ENCODE measurements around the gene NFYB. TPM values are rescaled to one million over a fixed set of nuclear protein-coding genes. Genes with fewer than 3 reads are reported as not detected.

The NFYB gene
- total RNA-seq, 1 experiment from 2014 or later = 36.9 TPM

DNA sequence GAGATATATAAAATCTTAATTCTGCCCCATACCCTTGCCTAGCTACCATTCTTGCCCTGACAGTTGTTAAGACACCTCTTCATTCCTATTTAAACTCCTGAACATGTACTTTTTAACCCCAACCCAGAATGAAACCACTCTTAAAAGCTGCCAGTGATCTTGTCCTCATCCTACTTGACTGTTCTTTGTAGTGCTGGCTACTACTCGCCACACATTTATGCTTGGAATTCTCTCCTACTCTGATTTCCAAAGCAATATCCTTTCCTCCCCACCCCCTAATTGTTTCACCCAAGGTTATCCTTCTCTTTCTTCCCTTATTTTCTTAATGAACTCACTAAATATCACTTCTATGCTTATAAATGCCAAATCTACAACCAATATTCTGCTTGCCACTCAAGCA, 4.1 kb downstream of the NFYB start:
- Histone ChIP-seq H3K9me3 (no peaks in the 10 kb centered on the region), H3K4me3 (ENCODE audit: low read depth, low read length) (no peak overlapping the region), H3K36me3 (ENCODE audit: control insufficient read depth, insufficient read depth, low read length) (peaks cover 3% of the 10 kb centered on the region; the same call in 1 of the 2 replicates), H3K27me3 (replicated peaks; ENCODE audit: control insufficient read depth, insufficient read depth, low read length) (no peaks in the 10 kb centered on the region), H3K4me1 (peaks cover 11% of the 10 kb centered on the region; the same call in 1 of the 2 replicates)
- H3K27ac Mint-ChIP-seq (ENCODE audit: unreplicated experiment) = no peak overlapping the region
- CTCF ChIA-PET = no interaction called here
- H3K27me3 Mint-ChIP-seq (ENCODE audit: insufficient read depth, unreplicated experiment) = no peaks in the 10 kb centered on the region
- H3K9me3 Mint-ChIP-seq (ENCODE audit: unreplicated experiment) = no peaks in the 10 kb centered on the region
- no peak for DNase-seq
- peaks cover 5% of the 10 kb centered on the region for H3K36me3 Mint-ChIP-seq (ENCODE audit: insufficient read depth, unreplicated experiment)
- no peak overlapping the region for H3K4me3 Mint-ChIP-seq (ENCODE audit: unreplicated experiment)
- intact Hi-C loops (cut with micrococcal nuclease; ENCODE audit: unreplicated experiment) = no loop called here
- TF ChIP-seq, protein P1, sequence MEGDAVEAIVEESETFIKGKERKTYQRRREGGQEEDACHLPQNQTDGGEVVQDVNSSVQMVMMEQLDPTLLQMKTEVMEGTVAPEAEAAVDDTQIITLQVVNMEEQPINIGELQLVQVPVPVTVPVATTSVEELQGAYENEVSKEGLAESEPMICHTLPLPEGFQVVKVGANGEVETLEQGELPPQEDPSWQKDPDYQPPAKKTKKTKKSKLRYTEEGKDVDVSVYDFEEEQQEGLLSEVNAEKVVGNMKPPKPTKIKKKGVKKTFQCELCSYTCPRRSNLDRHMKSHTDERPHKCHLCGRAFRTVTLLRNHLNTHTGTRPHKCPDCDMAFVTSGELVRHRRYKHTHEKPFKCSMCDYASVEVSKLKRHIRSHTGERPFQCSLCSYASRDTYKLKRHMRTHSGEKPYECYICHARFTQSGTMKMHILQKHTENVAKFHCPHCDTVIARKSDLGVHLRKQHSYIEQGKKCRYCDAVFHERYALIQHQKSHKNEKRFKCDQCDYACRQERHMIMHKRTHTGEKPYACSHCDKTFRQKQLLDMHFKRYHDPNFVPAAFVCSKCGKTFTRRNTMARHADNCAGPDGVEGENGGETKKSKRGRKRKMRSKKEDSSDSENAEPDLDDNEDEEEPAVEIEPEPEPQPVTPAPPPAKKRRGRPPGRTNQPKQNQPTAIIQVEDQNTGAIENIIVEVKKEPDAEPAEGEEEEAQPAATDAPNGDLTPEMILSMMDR (IDR thresholded peaks at IDR 0.05; ENCODE audit: insufficient read depth in 1 of 2, low read depth in 1 of 2, low read length in 1 of 2, severe bottlenecking in 1 of 2, unreplicated experiment in 1 of 2) = no peak
- POLR2A ChIA-PET = no interaction called here
- peaks cover 16% of the 10 kb centered on the region for H3K4me1 Mint-ChIP-seq (ENCODE audit: low read depth, unreplicated experiment)
- no TSS peak for BruUV-seq (replicated peaks)

DNA sequence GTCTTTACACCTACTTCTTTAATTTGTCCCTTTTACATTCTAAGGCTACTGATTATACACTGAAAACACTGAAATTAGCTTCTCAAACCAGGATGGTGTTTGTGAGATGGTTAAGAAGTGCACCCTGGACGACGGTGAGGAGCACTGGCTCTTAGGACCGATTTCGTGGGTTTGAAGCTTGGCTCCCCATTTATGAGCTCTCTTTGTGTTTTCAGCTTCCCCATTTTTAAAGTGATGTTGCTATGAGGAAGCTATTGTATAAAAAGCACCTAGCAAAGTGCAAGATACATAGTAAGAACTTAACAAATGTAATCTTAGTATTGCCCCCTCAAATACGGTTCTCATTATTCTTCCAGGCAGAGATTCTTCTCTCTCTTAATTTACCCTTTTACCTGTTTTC, 4.7 kb downstream of the NFYB start:
- peaks cover 16% of the 10 kb centered on the region for H3K4me1 Mint-ChIP-seq (ENCODE audit: low read depth, unreplicated experiment)
- no peaks in the 10 kb centered on the region for H3K9me3 ChIP-seq
- no peaks in the 10 kb centered on the region for H3K27me3 ChIP-seq (replicated peaks; ENCODE audit: control insufficient read depth, insufficient read depth, low read length)
- H3K9me3 Mint-ChIP-seq (ENCODE audit: unreplicated experiment) = no peaks in the 10 kb centered on the region
- no peak for DNase-seq
- H3K4me3 Mint-ChIP-seq (ENCODE audit: unreplicated experiment) = no peak overlapping the region
- H3K27me3 Mint-ChIP-seq (ENCODE audit: insufficient read depth, unreplicated experiment) = no peaks in the 10 kb centered on the region
- CTCF ChIA-PET = no interaction called here
- TF ChIP-seq, protein P1 (IDR thresholded peaks at IDR 0.05; ENCODE audit: insufficient read depth in 1 of 2, low read depth in 1 of 2, low read length in 1 of 2, severe bottlenecking in 1 of 2, unreplicated experiment in 1 of 2) = no peak
- H3K27ac Mint-ChIP-seq (ENCODE audit: unreplicated experiment) = no peak overlapping the region
- no TSS peak for BruUV-seq (replicated peaks)
- H3K36me3 Mint-ChIP-seq (ENCODE audit: insufficient read depth, unreplicated experiment) = peaks cover 5% of the 10 kb centered on the region
- H3K4me1 ChIP-seq = peaks cover 11% of the 10 kb centered on the region; the same call in 1 of the 2 replicates
- no peak overlapping the region for H3K4me3 ChIP-seq (ENCODE audit: low read depth, low read length)
- peaks cover 3% of the 10 kb centered on the region; the same call in 1 of the 2 replicates for H3K36me3 ChIP-seq (ENCODE audit: control insufficient read depth, insufficient read depth, low read length)
- intact Hi-C loops (cut with micrococcal nuclease; ENCODE audit: unreplicated experiment) = no loop called here
- POLR2A ChIA-PET = no interaction called here

DNA sequence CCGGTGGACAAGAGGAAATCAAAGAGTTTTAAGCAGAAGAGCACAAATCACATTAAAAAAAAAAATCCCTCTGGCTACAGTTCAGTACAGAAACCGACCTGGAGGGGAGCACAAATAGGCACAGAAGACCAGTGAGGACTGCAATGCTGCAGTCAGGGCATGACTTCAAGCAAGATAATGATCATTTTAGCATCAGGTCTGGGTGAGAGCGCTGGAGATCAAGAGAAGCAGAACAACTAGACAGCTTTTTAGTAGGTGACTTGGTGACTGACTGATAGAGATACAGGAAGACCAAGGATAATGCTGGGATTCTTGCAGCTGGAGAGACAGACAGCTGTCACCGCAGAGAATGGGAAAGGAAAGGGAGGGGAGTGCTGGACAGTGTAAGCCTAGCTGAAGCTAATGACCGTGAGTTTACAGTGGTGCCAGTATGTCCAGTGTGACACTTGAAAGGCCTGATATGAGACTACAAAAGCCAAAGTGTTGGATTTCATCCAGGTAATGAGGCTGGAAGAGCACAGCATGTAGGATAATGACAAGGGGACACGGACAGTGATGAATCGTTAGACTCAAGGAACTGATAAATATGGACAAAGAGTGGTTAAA, 5.6 kb downstream of the NFYB start:
- Mint-ChIP-seq H3K4me3 (ENCODE audit: unreplicated experiment) (no peak overlapping the region), H3K4me1 (ENCODE audit: low read depth, unreplicated experiment) (peaks cover 16% of the 10 kb centered on the region), H3K9me3 (ENCODE audit: unreplicated experiment) (no peaks in the 10 kb centered on the region), H3K36me3 (ENCODE audit: insufficient read depth, unreplicated experiment) (peaks cover 12% of the 10 kb centered on the region), H3K27ac (ENCODE audit: unreplicated experiment) (no peak overlapping the region), H3K27me3 (ENCODE audit: insufficient read depth, unreplicated experiment) (no peaks in the 10 kb centered on the region)
- Histone ChIP-seq H3K4me3 (ENCODE audit: low read depth, low read length) (no peak overlapping the region), H3K4me1 (peaks cover 11% of the 10 kb centered on the region; the same call in 1 of the 2 replicates), H3K36me3 (ENCODE audit: control insufficient read depth, insufficient read depth, low read length) (peaks cover 3% of the 10 kb centered on the region; the same call in 1 of the 2 replicates), H3K9me3 (no peaks in the 10 kb centered on the region), H3K27me3 (replicated peaks; ENCODE audit: control insufficient read depth, insufficient read depth, low read length) (no peaks in the 10 kb centered on the region)
- intact Hi-C loops (cut with micrococcal nuclease; ENCODE audit: unreplicated experiment) = no loop called here
- ChIA-PET CTCF (no interaction called here), POLR2A (no interaction called here)
- TF ChIP-seq, protein P1 (IDR thresholded peaks at IDR 0.05; ENCODE audit: insufficient read depth in 1 of 2, low read depth in 1 of 2, low read length in 1 of 2, severe bottlenecking in 1 of 2, unreplicated experiment in 1 of 2) = no peak
- no TSS peak for BruUV-seq (replicated peaks)
- no peak for DNase-seq
